ENCODE measurements around the gene EFCAB6.

Gene EFCAB6

DNA sequence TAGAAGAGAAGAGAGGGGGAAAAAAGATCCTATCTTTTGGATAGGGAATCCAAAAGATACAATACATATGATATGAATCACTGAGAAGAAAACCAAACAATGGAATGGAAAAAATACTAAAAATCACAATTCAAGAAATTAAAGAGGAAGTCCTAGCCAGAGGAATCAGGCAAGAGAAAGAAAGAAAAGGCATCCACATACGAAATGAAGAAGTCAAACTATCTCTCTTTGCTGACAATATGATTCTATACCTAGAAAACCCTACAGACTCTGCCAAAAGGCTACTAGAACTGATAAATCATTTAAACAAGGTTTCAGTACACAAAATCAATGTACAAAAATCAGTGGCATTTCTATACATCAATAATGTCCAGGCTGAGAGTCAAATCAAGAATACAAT, 91.4 kb downstream of the EFCAB6 start:
- Histone ChIP-seq H3K36me3 (ENCODE audit: control insufficient read depth in 1 of 2, insufficient read depth in 2 of 2, low read length in 2 of 2) (no peaks in the 10 kb centered on the region), H3K9ac (ENCODE audit: low read depth in 1 of 2, low read length in 2 of 2) (no peak overlapping the region), H3K9me3 (ENCODE audit: control insufficient read depth in 1 of 2, low read length in 2 of 2) (no peaks in the 10 kb centered on the region), H3K27ac (ENCODE audit: low read depth, low read length) (no peak overlapping the region), H3K4me3 (ENCODE audit: low read depth in 1 of 2, low read length in 2 of 2) (no peak overlapping the region), H3K4me1 (ENCODE audit: control insufficient read depth in 1 of 2, insufficient read depth in 2 of 2, low read length in 2 of 2) (no peaks in the 10 kb centered on the region), H3K27me3 (ENCODE audit: control insufficient read depth in 1 of 2, insufficient read depth in 2 of 2, low read length in 2 of 2) (no peaks in the 10 kb centered on the region)

DNA sequence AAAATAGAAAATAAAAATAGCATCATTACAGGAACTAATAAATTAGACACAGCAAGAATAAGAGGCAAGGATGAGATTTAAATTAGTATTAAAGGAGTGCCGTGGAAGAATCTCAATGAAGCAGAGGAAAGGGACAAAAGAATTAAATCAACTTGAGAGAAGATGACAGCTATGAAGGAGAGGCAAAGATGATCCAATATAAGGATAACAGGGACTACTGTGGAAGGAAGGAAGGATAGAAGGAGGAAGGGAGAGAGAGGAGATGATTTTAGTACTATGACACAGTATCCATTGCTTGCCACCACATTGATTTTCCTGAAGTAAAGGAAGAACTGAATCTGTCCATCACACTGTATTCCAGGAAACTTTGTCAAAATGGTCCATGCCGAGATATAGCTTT, 98.0 kb downstream of the EFCAB6 start:
- Histone ChIP-seq H3K27me3 (ENCODE audit: control insufficient read depth in 1 of 2, insufficient read depth in 2 of 2, low read length in 2 of 2) (no peaks in the 10 kb centered on the region), H3K4me3 (ENCODE audit: low read depth in 1 of 2, low read length in 2 of 2) (no peak overlapping the region), H3K27ac (ENCODE audit: low read depth, low read length) (no peak overlapping the region), H3K9me3 (ENCODE audit: control insufficient read depth in 1 of 2, low read length in 2 of 2) (no peaks in the 10 kb centered on the region), H3K36me3 (ENCODE audit: control insufficient read depth in 1 of 2, insufficient read depth in 2 of 2, low read length in 2 of 2) (no peaks in the 10 kb centered on the region), H3K4me1 (ENCODE audit: control insufficient read depth in 1 of 2, insufficient read depth in 2 of 2, low read length in 2 of 2) (no peaks in the 10 kb centered on the region), H3K9ac (ENCODE audit: low read depth in 1 of 2, low read length in 2 of 2) (no peak overlapping the region)

DNA sequence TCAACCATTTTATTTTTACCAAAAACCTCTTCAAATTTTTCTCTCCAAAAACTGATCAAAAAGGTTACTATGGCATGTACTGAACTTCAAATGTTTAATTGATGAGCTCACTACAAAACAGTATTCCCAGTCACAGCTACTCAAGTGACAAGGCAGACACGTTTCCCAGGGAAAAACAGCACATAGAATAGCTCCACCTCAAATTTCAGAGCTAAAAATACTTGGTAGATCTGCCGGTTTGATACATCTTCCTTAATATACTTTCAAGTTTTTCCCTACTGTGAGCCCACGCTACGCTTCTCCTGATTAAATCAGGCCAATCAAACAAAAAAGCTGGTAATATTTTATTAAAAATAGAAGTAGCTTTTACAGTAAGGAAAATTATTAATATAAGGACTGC, 100.4 kb downstream of the EFCAB6 start:
- Histone ChIP-seq H3K36me3 (ENCODE audit: control insufficient read depth in 1 of 2, insufficient read depth in 2 of 2, low read length in 2 of 2) (no peaks in the 10 kb centered on the region), H3K4me1 (ENCODE audit: control insufficient read depth in 1 of 2, insufficient read depth in 2 of 2, low read length in 2 of 2) (no peaks in the 10 kb centered on the region), H3K9me3 (ENCODE audit: control insufficient read depth in 1 of 2, low read length in 2 of 2) (no peaks in the 10 kb centered on the region), H3K4me3 (ENCODE audit: low read depth in 1 of 2, low read length in 2 of 2) (no peak overlapping the region), H3K9ac (ENCODE audit: low read depth in 1 of 2, low read length in 2 of 2) (no peak overlapping the region), H3K27ac (ENCODE audit: low read depth, low read length) (no peak overlapping the region), H3K27me3 (ENCODE audit: control insufficient read depth in 1 of 2, insufficient read depth in 2 of 2, low read length in 2 of 2) (no peaks in the 10 kb centered on the region)

DNA sequence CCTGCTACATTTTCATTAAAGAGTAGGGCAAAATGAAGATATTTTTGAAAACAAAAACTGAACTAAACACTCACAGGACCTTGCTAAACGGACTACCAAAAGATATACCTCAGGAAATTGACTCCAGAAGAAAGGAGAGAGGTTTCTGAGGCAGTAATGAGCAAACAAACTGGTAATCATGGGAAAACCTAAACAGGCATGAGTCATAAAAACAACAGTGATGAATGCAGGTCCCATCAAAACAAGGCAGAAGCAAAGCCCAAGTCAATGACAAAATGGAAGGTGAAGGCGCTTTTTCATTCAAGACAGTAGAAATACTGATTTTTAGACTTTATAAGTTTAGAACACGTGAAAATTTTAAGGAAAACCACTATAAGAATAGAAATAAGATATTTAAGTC, 104.5 kb downstream of the EFCAB6 start:
- no peaks in the 10 kb centered on the region for H3K36me3 ChIP-seq (ENCODE audit: control insufficient read depth in 1 of 2, insufficient read depth in 2 of 2, low read length in 2 of 2)
- peaks cover 5 to 13% of the 10 kb centered on the region in 2 donors for H3K9me3 ChIP-seq (ENCODE audit: control insufficient read depth in 1 of 2, low read length in 2 of 2)
- no peaks in the 10 kb centered on the region for H3K4me1 ChIP-seq (ENCODE audit: control insufficient read depth in 1 of 2, insufficient read depth in 2 of 2, low read length in 2 of 2)
- no peaks in the 10 kb centered on the region for H3K27me3 ChIP-seq (ENCODE audit: control insufficient read depth in 1 of 2, insufficient read depth in 2 of 2, low read length in 2 of 2)
- no peak overlapping the region for H3K27ac ChIP-seq (ENCODE audit: low read depth, low read length)
- no peak overlapping the region for H3K4me3 ChIP-seq (ENCODE audit: low read depth in 1 of 2, low read length in 2 of 2)
- no peak overlapping the region for H3K9ac ChIP-seq (ENCODE audit: low read depth in 1 of 2, low read length in 2 of 2)

DNA sequence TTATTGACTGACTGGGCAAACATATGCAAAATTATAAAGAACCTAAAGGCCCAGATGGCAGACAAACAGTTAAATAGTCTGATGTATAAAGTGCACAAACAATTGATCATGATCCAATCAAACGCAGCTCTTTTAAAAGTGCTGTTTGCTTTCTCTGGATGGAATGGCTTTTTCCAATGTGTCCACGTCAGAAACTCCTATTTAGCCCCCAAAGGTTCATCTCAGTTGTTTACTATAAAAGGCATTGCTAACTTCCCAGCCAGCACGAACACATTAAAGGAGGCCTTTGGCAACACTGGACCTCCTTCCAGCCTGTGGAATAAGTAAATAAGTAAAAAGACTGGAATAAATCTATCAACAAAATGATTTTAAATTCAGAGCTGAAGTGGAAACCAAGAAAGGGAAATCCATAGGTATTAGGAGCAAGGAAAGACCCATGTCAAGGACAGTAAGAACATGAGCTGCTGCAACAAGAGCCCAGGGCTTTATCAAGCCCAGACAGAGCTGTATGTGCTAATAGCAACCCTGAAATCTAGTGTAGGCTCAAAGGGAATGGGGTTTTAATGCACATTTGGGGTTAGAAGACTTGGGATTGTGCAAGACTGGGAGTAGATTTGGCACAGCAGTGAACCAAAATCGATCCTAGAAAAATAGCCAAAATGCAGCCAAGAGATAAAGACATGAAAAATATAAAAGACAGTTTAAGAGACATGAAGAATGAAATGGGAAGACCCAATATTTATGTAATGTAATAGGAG, 105.4 kb downstream of the EFCAB6 start:
- H3K9ac ChIP-seq (ENCODE audit: low read depth in 1 of 2, low read length in 2 of 2), result no peak overlapping the region
- no peaks in the 10 kb centered on the region for H3K27me3 ChIP-seq (ENCODE audit: control insufficient read depth in 1 of 2, insufficient read depth in 2 of 2, low read length in 2 of 2)
- no peaks in the 10 kb centered on the region for H3K36me3 ChIP-seq (ENCODE audit: control insufficient read depth in 1 of 2, insufficient read depth in 2 of 2, low read length in 2 of 2)
- no peak overlapping the region for H3K27ac ChIP-seq (ENCODE audit: low read depth, low read length)
- peaks cover 5 to 13% of the 10 kb centered on the region in 2 donors for H3K9me3 ChIP-seq (ENCODE audit: control insufficient read depth in 1 of 2, low read length in 2 of 2)
- H3K4me1 ChIP-seq (ENCODE audit: control insufficient read depth in 1 of 2, insufficient read depth in 2 of 2, low read length in 2 of 2), result no peaks in the 10 kb centered on the region
- H3K4me3 ChIP-seq (ENCODE audit: low read depth in 1 of 2, low read length in 2 of 2), result no peak overlapping the region

DNA sequence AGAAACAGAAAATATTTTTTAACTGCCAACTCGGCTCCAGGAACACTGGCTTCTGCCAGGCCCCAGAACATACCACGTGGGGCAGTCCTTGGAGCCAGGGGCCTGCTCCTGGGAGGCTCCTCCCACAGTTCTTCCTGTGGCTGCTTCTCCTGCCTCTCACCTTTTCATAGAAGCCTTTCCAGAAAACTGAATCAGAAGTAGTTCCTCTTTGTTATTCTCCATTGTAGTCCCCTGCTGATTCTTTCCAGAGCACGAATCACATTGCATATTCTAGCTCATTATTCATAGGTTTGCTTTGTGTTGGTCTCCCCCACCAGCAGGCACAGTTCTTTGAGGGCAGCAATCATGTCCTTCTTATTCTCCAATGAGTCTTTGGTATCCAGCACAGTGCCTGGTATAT, 106.0 kb downstream of the EFCAB6 start:
- no peaks in the 10 kb centered on the region for H3K36me3 ChIP-seq (ENCODE audit: control insufficient read depth in 1 of 2, insufficient read depth in 2 of 2, low read length in 2 of 2)
- H3K27ac ChIP-seq (ENCODE audit: low read depth, low read length), result no peak overlapping the region
- no peaks in the 10 kb centered on the region for H3K4me1 ChIP-seq (ENCODE audit: control insufficient read depth in 1 of 2, insufficient read depth in 2 of 2, low read length in 2 of 2)
- H3K9ac ChIP-seq (ENCODE audit: low read depth in 1 of 2, low read length in 2 of 2), result no peak overlapping the region
- H3K9me3 ChIP-seq (ENCODE audit: control insufficient read depth in 1 of 2, low read length in 2 of 2), result peaks cover 5 to 13% of the 10 kb centered on the region in 2 donors
- no peak overlapping the region for H3K4me3 ChIP-seq (ENCODE audit: low read depth in 1 of 2, low read length in 2 of 2)
- H3K27me3 ChIP-seq (ENCODE audit: control insufficient read depth in 1 of 2, insufficient read depth in 2 of 2, low read length in 2 of 2), result no peaks in the 10 kb centered on the region

- H3K27ac ChIP-seq (ENCODE audit: low read depth, low read length), result no peak overlapping the region
- H3K4me3 ChIP-seq (ENCODE audit: low read depth in 1 of 2, low read length in 2 of 2), result no peak overlapping the region
- H3K36me3 ChIP-seq (ENCODE audit: control insufficient read depth in 1 of 2, insufficient read depth in 2 of 2, low read length in 2 of 2), result no peaks in the 10 kb centered on the region
- no peak overlapping the region for H3K9ac ChIP-seq (ENCODE audit: low read depth in 1 of 2, low read length in 2 of 2)
- no peaks in the 10 kb centered on the region for H3K27me3 ChIP-seq (ENCODE audit: control insufficient read depth in 1 of 2, insufficient read depth in 2 of 2, low read length in 2 of 2)
- H3K4me1 ChIP-seq (ENCODE audit: control insufficient read depth in 1 of 2, insufficient read depth in 2 of 2, low read length in 2 of 2), result no peaks in the 10 kb centered on the region
- H3K9me3 ChIP-seq (ENCODE audit: control insufficient read depth in 1 of 2, low read length in 2 of 2), result peaks cover 5 to 13% of the 10 kb centered on the region in 2 donors
These were observed 108.1 kb downstream of the EFCAB6 start for GRCh38 chr22:43704051-43704450.

DNA sequence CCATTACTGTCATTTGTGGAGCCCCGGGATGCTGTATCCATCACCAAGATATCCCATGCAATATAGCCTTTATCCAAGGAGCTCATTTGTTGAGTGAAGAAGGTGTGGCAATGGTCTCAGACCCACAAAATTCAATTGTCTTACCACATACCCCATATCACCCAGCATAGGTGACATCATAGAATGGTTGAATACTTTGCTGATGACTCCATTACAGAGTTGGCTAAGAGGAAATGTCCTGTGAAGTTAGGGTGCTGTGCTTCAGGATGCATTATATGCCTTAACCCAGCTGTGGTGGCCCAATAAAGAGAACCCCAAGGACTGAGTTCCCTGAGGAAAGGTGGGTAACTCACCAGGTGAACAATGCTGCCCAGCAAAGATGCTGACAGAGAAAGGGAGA, 113.7 kb downstream of the EFCAB6 start:
- Histone ChIP-seq H3K9me3 (ENCODE audit: control insufficient read depth in 1 of 2, low read length in 2 of 2) (peaks cover 4 to 6% of the 10 kb centered on the region in 2 donors), H3K9ac (ENCODE audit: low read depth in 1 of 2, low read length in 2 of 2) (no peak overlapping the region), H3K36me3 (ENCODE audit: control insufficient read depth in 1 of 2, insufficient read depth in 2 of 2, low read length in 2 of 2) (no peaks in the 10 kb centered on the region), H3K27ac (ENCODE audit: low read depth, low read length) (no peak overlapping the region), H3K27me3 (ENCODE audit: control insufficient read depth in 1 of 2, insufficient read depth in 2 of 2, low read length in 2 of 2) (no peaks in the 10 kb centered on the region), H3K4me3 (ENCODE audit: low read depth in 1 of 2, low read length in 2 of 2) (no peak overlapping the region), H3K4me1 (ENCODE audit: control insufficient read depth in 1 of 2, insufficient read depth in 2 of 2, low read length in 2 of 2) (no peaks in the 10 kb centered on the region)

DNA sequence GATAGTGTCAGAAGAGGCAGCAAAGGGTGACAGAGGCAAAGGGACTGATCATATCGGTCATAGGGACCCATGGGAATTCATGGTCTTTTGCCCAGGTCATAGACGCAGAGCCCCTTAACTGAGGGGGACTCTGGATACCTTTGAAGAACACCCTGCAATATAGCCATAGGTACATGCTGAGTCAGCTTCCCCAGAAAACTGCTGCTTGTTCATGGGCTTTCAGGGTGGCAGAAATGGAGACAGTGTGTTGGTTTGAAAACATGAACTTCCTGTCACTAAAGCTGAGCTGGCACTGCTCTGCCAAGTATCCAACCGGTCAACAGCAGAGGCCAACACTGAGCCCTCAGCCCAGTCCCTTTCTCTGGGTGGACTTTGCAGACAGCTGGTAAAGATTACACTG, 114.2 kb downstream of the EFCAB6 start:
- Histone ChIP-seq H3K9me3 (ENCODE audit: control insufficient read depth in 1 of 2, low read length in 2 of 2) (peaks cover 0 to 2% of the 10 kb centered on the region in 2 donors), H3K9ac (ENCODE audit: low read depth in 1 of 2, low read length in 2 of 2) (no peak overlapping the region), H3K27ac (ENCODE audit: low read depth, low read length) (no peak overlapping the region), H3K4me3 (ENCODE audit: low read depth in 1 of 2, low read length in 2 of 2) (no peak overlapping the region), H3K4me1 (ENCODE audit: control insufficient read depth in 1 of 2, insufficient read depth in 2 of 2, low read length in 2 of 2) (no peaks in the 10 kb centered on the region), H3K27me3 (ENCODE audit: control insufficient read depth in 1 of 2, insufficient read depth in 2 of 2, low read length in 2 of 2) (no peaks in the 10 kb centered on the region), H3K36me3 (ENCODE audit: control insufficient read depth in 1 of 2, insufficient read depth in 2 of 2, low read length in 2 of 2) (no peaks in the 10 kb centered on the region)

GRCh38 chr22:43693249-43693648, 118.9 kb downstream of the EFCAB6 start:
- no peaks in the 10 kb centered on the region for H3K27me3 ChIP-seq (ENCODE audit: control insufficient read depth in 1 of 2, insufficient read depth in 2 of 2, low read length in 2 of 2)
- no peaks in the 10 kb centered on the region for H3K36me3 ChIP-seq (ENCODE audit: control insufficient read depth in 1 of 2, insufficient read depth in 2 of 2, low read length in 2 of 2)
- H3K9me3 ChIP-seq (ENCODE audit: control insufficient read depth in 1 of 2, low read length in 2 of 2), result no peaks in the 10 kb centered on the region
- no peak overlapping the region for H3K27ac ChIP-seq (ENCODE audit: low read depth, low read length)
- no peak overlapping the region for H3K9ac ChIP-seq (ENCODE audit: low read depth in 1 of 2, low read length in 2 of 2)
- no peak overlapping the region for H3K4me3 ChIP-seq (ENCODE audit: low read depth in 1 of 2, low read length in 2 of 2)
- H3K4me1 ChIP-seq (ENCODE audit: control insufficient read depth in 1 of 2, insufficient read depth in 2 of 2, low read length in 2 of 2), result no peaks in the 10 kb centered on the region
